Skeletal muscle satellite cell (primary cell): ENCODE results near the gene SLC7A1.

Source experiments
- H3K27me3 ChIP-seq: 2 replicates; pipeline ENCODE4 v1.7.0; 2013; ENCODE audit warnings: low read length; ENCODE audit not compliant: control insufficient read depth, insufficient read depth
- H3K36me3 ChIP-seq: 2 replicates; pipeline ENCODE4 v1.7.0; 2013; ENCODE audit warnings: mild to moderate bottlenecking, control low read depth, low read length; ENCODE audit not compliant: insufficient read depth
- H3K4me1 ChIP-seq: 2 replicates; pipeline ENCODE4 v1.7.0; 2013; ENCODE audit warnings: low read length; ENCODE audit not compliant: control insufficient read depth, insufficient read depth
- H3K4me2 ChIP-seq: 2 replicates; pipeline ENCODE4 v1.7.0; 2013; ENCODE audit warnings: mild to moderate bottlenecking, low read length
- H3K4me3 ChIP-seq: 2 replicates; pipeline ENCODE4 v1.7.0; 2013; ENCODE audit warnings: low read length
- H3K9ac ChIP-seq: 2 replicates; pipeline ENCODE4 v1.7.0; 2013; ENCODE audit warnings: mild to moderate bottlenecking, low read depth, low read length, moderate library complexity
- H3K9me3 ChIP-seq: replicated peaks from 2 replicates; pipeline ENCODE4 v1.7.0; 2013; ENCODE audit warnings: mild to moderate bottlenecking, control low read depth, low read length

The SLC7A1 gene

DNA sequence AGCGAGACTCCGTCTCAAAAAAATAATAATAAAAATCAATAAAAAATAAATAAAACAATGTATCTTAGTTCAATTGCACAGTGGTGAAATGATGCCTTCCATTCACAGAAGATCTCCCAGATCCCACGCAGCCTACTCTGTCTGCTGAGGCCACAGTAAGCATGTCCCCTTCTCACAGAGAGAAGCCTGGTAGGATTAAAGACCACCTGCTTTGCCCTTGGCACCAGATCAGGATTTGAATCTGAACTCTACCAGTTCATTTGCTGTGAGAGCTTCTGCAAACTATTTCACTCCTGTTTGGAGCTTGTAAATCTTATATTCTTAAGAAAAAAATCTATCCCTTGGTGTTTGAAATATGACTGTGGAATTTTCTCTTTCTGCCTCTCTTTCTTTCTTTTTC is 2.2 kb upstream of the SLC7A1 start:
- Histone ChIP-seq H3K27me3 (peaks cover 11% of the 10 kb centered on the region), H3K4me3 (no peak overlapping the region), H3K9me3 (no peaks in the 10 kb centered on the region), H3K9ac (no peak overlapping the region), H3K4me2 (no peak overlapping the region), H3K36me3 (no peaks in the 10 kb centered on the region), H3K4me1 (peaks cover 15% of the 10 kb centered on the region)

DNA sequence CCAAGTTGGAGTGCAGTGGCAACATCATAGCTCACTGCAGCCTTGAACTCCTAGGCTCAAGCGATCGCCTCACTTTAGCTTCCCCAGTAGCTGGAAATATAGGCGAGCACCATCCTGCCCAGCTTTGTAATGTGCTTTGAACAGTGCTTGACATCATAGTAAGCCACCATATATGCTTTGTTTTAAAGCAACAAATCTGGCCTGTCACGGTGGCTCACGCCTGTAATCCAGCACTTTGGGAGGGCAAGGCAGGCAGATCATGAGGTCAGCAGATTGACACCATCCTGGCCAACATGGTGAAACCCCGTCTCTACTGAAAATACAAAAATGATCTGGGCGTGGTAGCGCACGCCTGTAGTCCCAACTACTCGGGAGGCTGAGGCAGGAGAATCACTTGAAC is 1.8 kb upstream of the SLC7A1 start:
- Histone ChIP-seq H3K4me1 (peaks cover 19% of the 10 kb centered on the region), H3K9ac (no peak overlapping the region), H3K4me3 (no peak overlapping the region), H3K27me3 (peaks cover 8% of the 10 kb centered on the region), H3K4me2 (no peak overlapping the region), H3K36me3 (no peaks in the 10 kb centered on the region), H3K9me3 (no peaks in the 10 kb centered on the region)

DNA sequence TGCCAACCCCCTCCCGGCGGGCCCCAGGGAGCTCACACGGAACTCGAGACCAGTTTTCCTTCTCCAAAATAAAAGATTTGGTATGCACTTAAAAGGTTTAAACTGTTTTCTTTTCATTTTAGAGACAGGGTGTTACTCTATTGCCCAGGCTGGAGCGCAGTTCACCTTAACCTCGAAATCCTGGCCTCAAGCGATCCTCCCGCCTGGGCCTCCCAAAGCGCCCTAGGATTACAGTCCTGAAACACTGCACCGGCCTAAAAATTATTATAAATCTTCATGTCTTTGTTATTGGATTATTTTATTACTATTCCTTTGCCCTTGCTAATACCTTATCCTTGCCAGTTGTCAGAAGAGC is 553 bp upstream of the SLC7A1 start:
- Histone ChIP-seq H3K27me3 (no peaks in the 10 kb centered on the region), H3K9ac (peak overlapping the region; percentile 40), H3K4me2 (peak overlapping the region; percentile 81), H3K4me1 (peaks cover 31% of the 10 kb centered on the region), H3K36me3 (no peaks in the 10 kb centered on the region), H3K4me3 (peak overlapping the region; percentile 94), H3K9me3 (no peaks in the 10 kb centered on the region)

DNA sequence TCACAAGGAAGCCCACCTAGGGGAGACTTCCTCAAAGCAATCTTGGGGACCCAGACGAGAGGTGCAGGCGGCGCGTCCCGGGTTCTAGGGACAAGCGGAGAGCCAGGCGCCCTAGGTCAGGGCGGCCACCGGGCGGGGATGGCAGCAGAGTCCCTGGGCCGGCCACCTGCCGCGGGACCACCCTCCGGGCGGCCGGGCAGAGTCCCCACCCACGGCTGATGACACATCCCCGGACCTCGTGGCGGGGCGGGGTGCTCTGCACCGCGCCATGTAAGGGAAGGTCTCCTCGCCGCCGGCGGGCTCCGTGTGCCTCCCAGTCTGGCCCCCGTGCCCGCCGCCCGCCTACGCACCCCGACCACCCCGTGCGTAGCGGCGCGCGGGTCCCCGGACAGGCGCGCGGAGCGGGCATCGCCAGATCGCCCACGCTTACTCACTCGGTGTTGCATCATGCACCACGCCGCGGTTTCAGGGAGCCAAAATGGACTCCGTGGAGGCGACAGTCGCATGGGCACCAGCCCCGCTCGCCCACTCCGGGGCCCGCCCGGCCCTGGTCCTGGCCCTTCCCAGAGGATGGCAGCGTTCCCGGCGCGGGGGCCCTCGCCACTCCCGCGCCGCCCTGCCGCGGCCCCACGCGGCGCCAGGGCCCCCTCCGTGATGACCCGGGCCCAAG is 643 bp downstream of the SLC7A1 start:
- no peaks in the 10 kb centered on the region for H3K27me3 ChIP-seq
- no peaks in the 10 kb centered on the region for H3K36me3 ChIP-seq
- peak overlapping the region; percentile 94 for H3K4me3 ChIP-seq
- peaks cover 35% of the 10 kb centered on the region for H3K4me1 ChIP-seq
- H3K4me2 ChIP-seq: peak overlapping the region; percentile 81
- H3K9me3 ChIP-seq: no peaks in the 10 kb centered on the region
- H3K9ac ChIP-seq: peak overlapping the region; percentile 97

DNA sequence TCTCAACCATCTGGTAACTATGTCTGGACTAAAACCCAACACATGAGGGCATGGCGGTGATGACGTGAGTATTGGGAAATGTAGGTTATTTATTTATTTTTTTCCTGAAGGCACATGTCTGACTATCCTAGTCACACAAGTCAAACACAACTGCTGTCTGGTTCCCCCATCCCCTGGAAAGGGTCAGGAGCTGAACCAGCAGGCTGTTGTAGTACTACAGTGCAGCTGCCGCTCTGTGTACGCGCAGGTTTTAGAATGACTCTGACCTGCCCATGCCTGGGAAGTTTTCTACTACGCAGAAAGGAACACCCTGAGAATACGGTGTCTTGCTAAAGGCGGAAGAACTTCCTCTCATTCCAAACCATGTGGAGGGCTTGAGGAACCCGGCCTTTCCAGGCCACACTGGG is 1.2 kb downstream of the SLC7A1 start:
- Histone ChIP-seq H3K9ac (peak overlapping the region; percentile 97), H3K36me3 (no peaks in the 10 kb centered on the region), H3K4me1 (peaks cover 40% of the 10 kb centered on the region), H3K9me3 (no peaks in the 10 kb centered on the region), H3K4me2 (peak overlapping the region; percentile 81), H3K27me3 (no peaks in the 10 kb centered on the region), H3K4me3 (peak overlapping the region; percentile 94)

DNA sequence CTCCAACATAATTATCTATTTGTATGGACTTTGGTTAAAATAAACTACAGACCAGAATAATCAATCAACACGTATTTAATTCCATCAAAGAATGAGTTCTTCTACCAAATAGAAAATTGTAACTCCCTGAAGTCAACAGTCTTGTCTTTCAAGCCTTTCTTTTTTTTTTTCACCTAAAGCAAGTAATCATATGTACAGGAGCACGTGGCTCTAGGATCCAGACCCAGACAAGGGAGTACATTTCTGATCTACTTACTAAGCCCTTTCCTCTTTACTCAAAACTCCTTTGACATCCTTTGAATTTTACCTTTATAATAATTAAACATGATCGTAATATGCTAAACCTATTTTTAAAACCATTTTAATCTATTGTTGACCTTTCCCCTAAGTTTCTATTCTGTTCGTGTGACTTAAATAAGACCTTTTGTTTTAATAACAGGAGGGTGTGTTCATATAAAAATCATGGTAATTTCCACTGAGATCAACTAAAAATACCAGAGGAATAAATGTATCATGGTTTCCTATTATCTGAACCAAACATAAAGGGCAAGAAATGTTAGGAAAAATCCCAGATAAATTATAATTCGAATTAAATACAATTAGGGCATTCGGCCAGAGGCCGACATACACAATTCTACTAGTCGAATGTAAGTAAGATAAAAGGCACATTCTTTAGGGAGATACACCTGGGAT is 1.7 kb downstream of the SLC7A1 start:
- H3K4me1 ChIP-seq: peaks cover 46% of the 10 kb centered on the region
- no peaks in the 10 kb centered on the region for H3K36me3 ChIP-seq
- H3K4me2 ChIP-seq: peak overlapping the region; percentile 81
- peak overlapping the region; percentile 97 for H3K9ac ChIP-seq
- H3K9me3 ChIP-seq: no peaks in the 10 kb centered on the region
- H3K4me3 ChIP-seq: peak overlapping the region; percentile 94
- no peaks in the 10 kb centered on the region for H3K27me3 ChIP-seq

DNA sequence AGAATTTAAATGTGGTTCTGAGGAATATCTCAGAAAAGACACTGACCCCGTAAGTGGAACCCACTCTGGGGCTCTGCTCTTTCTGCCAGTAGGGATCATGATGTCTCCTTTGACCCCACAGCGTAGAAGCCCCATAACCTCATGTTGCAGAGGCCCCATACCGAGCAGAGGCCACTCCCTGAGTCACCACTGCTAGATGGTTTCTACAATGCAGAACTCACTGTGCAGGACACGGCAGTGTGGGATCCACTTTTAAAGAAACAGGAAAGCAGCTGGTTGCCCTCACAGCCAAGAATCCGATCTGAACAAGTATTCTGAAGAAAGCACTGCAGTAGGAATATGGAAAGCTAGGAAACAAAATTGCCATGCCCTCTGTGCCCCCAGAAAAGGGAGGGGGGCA is 4.2 kb downstream of the SLC7A1 start:
- peak overlapping the region; percentile 28 for H3K9ac ChIP-seq
- peak overlapping the region; percentile 40 for H3K4me2 ChIP-seq
- H3K9me3 ChIP-seq: no peaks in the 10 kb centered on the region
- H3K4me1 ChIP-seq: peaks cover 60% of the 10 kb centered on the region
- H3K27me3 ChIP-seq: no peaks in the 10 kb centered on the region
- peak overlapping the region; percentile 11 for H3K4me3 ChIP-seq
- no peaks in the 10 kb centered on the region for H3K36me3 ChIP-seq

DNA sequence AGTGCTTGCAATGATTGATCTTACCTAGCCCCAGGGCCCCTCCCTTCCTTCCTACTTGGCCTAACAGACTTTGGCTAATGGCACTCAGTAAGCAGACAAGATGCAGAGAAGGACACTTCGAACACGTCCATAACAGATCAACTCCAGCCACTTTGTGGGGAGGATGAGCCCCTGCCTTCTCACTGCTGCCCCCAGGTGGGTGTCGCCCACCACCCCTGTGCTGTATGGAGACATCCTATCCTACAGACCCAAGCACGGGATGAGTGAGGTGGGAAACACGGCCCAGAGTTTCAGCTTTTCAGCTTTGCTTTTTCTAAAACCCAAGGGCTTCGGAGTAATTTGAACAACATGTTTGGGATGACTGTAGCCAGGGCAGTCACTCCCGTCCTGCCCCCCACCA is 5.5 kb downstream of the SLC7A1 start:
- no peaks in the 10 kb centered on the region for H3K9me3 ChIP-seq
- H3K4me1 ChIP-seq: peaks cover 60% of the 10 kb centered on the region
- H3K4me2 ChIP-seq: no peak overlapping the region
- H3K9ac ChIP-seq: no peak overlapping the region
- no peaks in the 10 kb centered on the region for H3K27me3 ChIP-seq
- H3K4me3 ChIP-seq: no peak overlapping the region
- no peaks in the 10 kb centered on the region for H3K36me3 ChIP-seq

DNA sequence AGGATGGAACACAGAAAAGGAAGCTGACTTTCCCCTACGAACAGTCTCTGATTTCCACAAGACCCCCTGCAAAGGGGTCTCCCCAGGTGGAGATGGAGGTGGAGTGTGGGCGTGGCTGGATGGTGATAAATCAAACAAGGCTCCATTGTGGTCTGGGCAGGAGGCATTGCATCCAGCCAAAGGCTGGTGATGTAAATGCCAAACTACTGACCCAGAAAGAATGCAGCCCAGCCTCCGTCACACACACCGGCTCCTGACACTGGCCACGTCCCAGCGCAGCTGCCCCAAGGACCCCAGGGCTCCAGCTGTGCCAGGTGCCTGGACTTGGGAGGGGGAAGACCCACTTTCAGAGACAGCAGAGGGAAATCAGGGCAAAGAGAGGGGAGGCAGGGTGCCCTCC is 6.3 kb downstream of the SLC7A1 start:
- Histone ChIP-seq H3K4me1 (peaks cover 56% of the 10 kb centered on the region), H3K4me2 (no peak overlapping the region), H3K9me3 (no peaks in the 10 kb centered on the region), H3K36me3 (no peaks in the 10 kb centered on the region), H3K9ac (no peak overlapping the region), H3K27me3 (no peaks in the 10 kb centered on the region), H3K4me3 (no peak overlapping the region)

DNA sequence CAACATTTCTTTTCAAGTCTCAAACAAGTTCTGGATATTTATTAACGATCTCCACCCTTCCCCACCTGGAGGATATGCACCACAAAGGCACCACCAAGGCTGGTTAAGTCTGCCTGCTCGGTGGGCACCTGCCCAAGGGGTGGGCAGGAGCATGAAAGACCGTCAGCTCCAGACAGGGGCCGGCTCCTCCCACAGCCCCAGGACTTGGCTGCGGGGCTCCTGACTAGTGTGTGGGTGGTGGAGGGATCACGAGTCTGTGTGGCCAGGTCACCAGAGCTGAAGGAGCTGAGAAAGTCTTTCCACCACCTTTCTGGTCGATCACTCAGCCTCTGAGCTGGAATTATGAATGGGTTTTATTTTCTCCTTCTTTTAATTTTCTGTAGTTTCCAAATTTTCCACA is 7.8 kb downstream of the SLC7A1 start:
- Histone ChIP-seq H3K36me3 (no peaks in the 10 kb centered on the region), H3K9me3 (no peaks in the 10 kb centered on the region), H3K4me1 (peaks cover 59% of the 10 kb centered on the region), H3K4me2 (no peak overlapping the region), H3K9ac (no peak overlapping the region), H3K27me3 (no peaks in the 10 kb centered on the region), H3K4me3 (no peak overlapping the region)

DNA sequence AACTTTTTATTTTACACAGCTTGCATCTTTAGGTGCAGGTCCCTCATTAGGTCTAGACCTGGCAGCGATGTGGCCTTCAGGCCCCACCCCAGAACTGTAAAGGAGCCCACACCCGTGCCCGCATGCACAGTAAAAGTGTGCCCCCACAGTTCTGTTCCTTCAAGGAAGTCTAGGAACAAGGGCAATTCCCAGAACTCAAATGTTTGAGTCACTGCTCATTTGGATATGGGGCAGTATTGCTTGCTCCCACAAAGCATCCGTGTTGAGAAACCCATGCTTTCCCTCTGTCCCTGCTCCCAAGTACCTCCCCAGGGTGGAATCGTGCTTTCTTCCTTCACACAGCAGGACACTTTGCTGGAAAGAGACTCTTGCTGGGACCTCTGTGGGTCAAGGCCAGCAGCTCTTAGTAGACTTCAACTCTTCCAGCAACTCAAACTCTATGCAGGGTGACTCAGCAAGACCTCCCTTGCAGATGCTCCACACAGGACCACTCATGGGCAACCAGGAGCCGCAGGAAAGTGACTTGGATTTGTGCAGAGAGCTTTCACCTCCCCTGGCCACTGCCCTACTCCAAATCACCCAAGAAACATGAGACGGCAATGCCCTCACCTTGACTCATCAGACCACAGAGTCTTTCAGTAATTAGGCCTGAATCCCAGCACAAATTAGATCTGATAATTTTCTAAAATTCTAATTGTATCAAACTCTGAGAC is 12.3 kb downstream of the SLC7A1 start:
- peak overlapping the region; percentile 65 for H3K4me2 ChIP-seq
- no peaks in the 10 kb centered on the region for H3K9me3 ChIP-seq
- H3K36me3 ChIP-seq: no peaks in the 10 kb centered on the region
- peak overlapping the region; percentile 22 for H3K4me3 ChIP-seq
- no peaks in the 10 kb centered on the region for H3K27me3 ChIP-seq
- no peak overlapping the region for H3K9ac ChIP-seq
- H3K4me1 ChIP-seq: peaks cover 45% of the 10 kb centered on the region
